ENCODE data around the gene CDK14.

The CDK14 gene

GRCh38 chr7:90856351-90857070 is 260.4 kb downstream of the CDK14 start:
- Histone ChIP-seq H3K4me3 (ENCODE audit: low read depth, low read length) (no peak overlapping the region), H3K27me3 (ENCODE audit: insufficient read depth, low read depth, severe bottlenecking) (no peaks in the 10 kb centered on the region), H3K9me3 (ENCODE audit: severe bottlenecking) (no peaks in the 10 kb centered on the region), H3K36me3 (no peaks in the 10 kb centered on the region; the same call in 1 of the 2 replicates), H3K27ac (no peak overlapping the region)
- TF ChIP-seq CTCF (IDR thresholded peaks at IDR 0.05; ENCODE audit: low read depth, low read length): no peak
- DNase-seq: no peak

- no peaks in the 10 kb centered on the region for H3K27me3 ChIP-seq (ENCODE audit: insufficient read depth, low read depth, severe bottlenecking)
- TF ChIP-seq CTCF (IDR thresholded peaks at IDR 0.05; ENCODE audit: low read depth, low read length): no peak
- H3K27ac ChIP-seq: no peak overlapping the region
- H3K4me3 ChIP-seq (ENCODE audit: low read depth, low read length): no peak overlapping the region
- no peaks in the 10 kb centered on the region for H3K9me3 ChIP-seq (ENCODE audit: severe bottlenecking)
- DNase-seq: no peak
- H3K36me3 ChIP-seq: no peaks in the 10 kb centered on the region; the same call in 1 of the 2 replicates
These were observed 261.5 kb downstream of the CDK14 start for GRCh38 chr7:90857603-90858002.

GRCh38 chr7:90858546-90858945 is 262.4 kb downstream of the CDK14 start:
- Histone ChIP-seq H3K36me3 (no peaks in the 10 kb centered on the region; the same call in 1 of the 2 replicates), H3K27me3 (ENCODE audit: insufficient read depth, low read depth, severe bottlenecking) (no peaks in the 10 kb centered on the region), H3K9me3 (ENCODE audit: severe bottlenecking) (no peaks in the 10 kb centered on the region), H3K27ac (no peak overlapping the region), H3K4me3 (ENCODE audit: low read depth, low read length) (no peak overlapping the region)
- no peak for TF ChIP-seq CTCF (IDR thresholded peaks at IDR 0.05; ENCODE audit: low read depth, low read length)
- DNase-seq: no peak

GRCh38 chr7:90859521-90859920 is 263.4 kb downstream of the CDK14 start:
- no peaks in the 10 kb centered on the region for H3K36me3 ChIP-seq
- TF ChIP-seq CTCF (IDR thresholded peaks at IDR 0.05; ENCODE audit: low read depth, low read length): no peak
- H3K27ac ChIP-seq: no peak overlapping the region
- no peak for DNase-seq
- no peak overlapping the region for H3K4me3 ChIP-seq (ENCODE audit: low read depth, low read length)
- H3K27me3 ChIP-seq (ENCODE audit: insufficient read depth, low read depth, severe bottlenecking): no peaks in the 10 kb centered on the region
- H3K9me3 ChIP-seq (ENCODE audit: severe bottlenecking): no peaks in the 10 kb centered on the region

GRCh38 chr7:90864088-90864487 is 268.0 kb downstream of the CDK14 start:
- DNase-seq: no peak
- no peaks in the 10 kb centered on the region for H3K9me3 ChIP-seq (ENCODE audit: severe bottlenecking)
- TF ChIP-seq CTCF (IDR thresholded peaks at IDR 0.05; ENCODE audit: low read depth, low read length): no peak
- H3K27me3 ChIP-seq (ENCODE audit: insufficient read depth, low read depth, severe bottlenecking): no peaks in the 10 kb centered on the region
- no peak overlapping the region for H3K4me3 ChIP-seq (ENCODE audit: low read depth, low read length)
- H3K36me3 ChIP-seq: no peaks in the 10 kb centered on the region
- no peak overlapping the region for H3K27ac ChIP-seq

- H3K36me3 ChIP-seq: no peaks in the 10 kb centered on the region; the same call in 1 of the 2 replicates
- DNase-seq: no peak
- H3K4me3 ChIP-seq (ENCODE audit: low read depth, low read length): no peak overlapping the region
- H3K9me3 ChIP-seq (ENCODE audit: severe bottlenecking): no peaks in the 10 kb centered on the region
- no peak overlapping the region for H3K27ac ChIP-seq
- no peaks in the 10 kb centered on the region for H3K27me3 ChIP-seq (ENCODE audit: insufficient read depth, low read depth, severe bottlenecking)
- no peak for TF ChIP-seq CTCF (IDR thresholded peaks at IDR 0.05; ENCODE audit: low read depth, low read length)
These were observed 273.2 kb downstream of the CDK14 start for GRCh38 chr7:90869335-90869734.
